NCI-H1417 treated with DMSO at 0.1 percent for 48 hours (cell line): Measurements from ENCODE around the gene CPED1.
"Not testable (repeated sequence)": the region's sequence is repeated elsewhere in the genome, so short reads cannot be mapped to it uniquely, and the experiment has no call there.

Experiments
- DNase-seq: peaks from one replicate; lab custom pipeline; 2025; lab: John Stamatoyannopoulos, UW

CPED1 gene

GRCh38 chr7:121071662-121072061, 83.2 kb downstream of the CPED1 start:
- DNase-seq, result no peak

- DNase-seq, result no peak
Observed at GRCh38 chr7:121072826-121073225, 84.3 kb downstream of the CPED1 start.

- no peak for DNase-seq
Observed at GRCh38 chr7:121073463-121074099, 85.1 kb downstream of the CPED1 start.

GRCh38 chr7:121075424-121075841, 86.9 kb downstream of the CPED1 start:
- not testable (repeated sequence) for DNase-seq

GRCh38 chr7:121075952-121076349, 87.4 kb downstream of the CPED1 start:
- no peak for DNase-seq

DNA sequence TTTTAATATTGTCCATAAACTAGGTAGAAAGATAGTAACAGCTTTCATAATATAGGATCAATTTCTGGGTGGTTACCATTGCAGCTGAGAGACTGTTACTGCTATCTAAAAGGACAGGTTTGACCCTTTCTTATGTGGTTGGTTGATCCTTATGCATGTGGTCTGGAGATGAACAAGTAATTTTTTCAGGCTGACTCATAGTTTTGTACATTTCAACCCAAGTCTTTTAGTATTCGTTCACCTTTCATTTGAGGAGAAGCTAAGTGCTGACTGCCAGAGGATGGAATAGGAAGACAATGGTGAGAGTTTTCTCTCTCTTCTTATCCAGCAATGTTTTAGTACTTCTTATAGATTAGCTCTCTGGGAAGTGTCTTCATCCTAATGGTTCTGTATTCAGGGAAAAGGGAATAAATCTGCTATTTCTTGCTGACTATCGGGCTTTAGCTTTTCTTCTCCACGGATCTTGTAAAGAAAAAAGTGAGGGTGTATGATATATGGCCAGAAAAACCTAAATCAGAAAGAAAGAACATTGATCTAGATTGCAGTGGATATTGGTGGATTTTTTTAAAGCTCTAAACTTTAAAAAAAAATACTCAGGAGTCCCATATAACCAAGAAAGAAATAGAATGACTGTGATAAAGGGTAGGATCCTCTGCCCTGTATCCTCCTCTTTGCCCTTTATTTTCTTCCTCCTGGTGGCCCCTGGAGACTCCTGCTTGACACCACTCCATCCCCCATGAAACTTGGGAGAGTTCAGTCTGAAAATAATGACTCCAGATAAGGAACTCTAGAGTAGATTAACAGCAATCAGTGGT, 88.0 kb downstream of the CPED1 start:
- DNase-seq, result no peak

DNA sequence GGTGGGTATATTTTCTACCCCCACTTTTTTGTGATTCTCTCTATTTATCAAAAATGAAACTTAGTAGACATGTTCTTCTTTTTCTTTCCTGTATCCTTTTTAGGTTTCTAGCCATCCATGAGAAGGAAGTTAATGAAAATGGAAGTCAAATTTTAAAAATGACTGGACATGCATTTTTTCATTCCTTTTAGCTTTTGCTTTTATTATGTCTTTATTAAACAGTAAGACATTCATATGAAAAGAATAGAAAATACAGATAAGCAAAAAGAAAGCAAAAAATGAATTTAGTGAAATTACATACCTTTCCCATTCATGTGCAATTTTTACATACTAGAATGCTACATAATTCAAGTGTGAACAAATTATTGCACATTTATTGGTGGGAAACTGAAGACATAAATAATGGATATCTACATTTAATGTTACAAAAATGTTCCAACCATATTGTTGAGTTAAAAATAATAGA, 88.7 kb downstream of the CPED1 start:
- no peak for DNase-seq

- no peak for DNase-seq
Observed at GRCh38 chr7:121078701-121079227, 90.3 kb downstream of the CPED1 start.

DNA sequence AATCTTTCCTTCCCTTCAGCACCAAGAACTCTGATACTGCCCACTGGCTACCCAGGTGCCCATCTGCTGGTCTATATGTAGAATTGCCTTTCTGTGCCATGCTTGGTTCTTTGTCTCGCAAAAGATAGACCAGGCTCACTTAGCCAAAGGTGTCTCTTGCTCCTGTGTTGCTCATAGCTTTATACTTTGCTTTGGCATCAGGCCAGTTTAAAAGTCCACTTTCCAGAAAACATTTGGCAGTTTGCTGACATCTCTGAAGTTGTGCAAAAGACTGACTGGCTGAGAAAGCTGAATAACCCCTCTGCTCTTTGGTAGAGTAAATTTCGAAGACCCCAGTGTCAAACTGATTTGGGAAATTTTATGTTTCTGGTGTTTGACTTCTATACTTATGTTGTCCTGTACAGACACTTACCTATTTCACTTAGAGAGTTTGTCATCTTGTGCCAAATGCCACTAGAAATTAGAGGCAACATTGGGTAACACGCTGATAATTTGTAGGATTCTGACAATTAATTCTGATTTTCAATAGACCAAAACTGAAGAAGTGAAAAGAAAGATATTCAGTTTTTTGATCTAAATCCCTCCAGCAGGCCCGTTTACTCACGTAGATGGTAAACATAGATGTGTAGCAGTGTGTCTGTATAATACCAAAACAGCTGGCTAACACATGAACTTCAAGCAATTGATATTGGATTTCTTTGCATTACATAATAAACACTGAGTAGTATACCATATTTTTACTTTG, 91.1 kb downstream of the CPED1 start:
- no peak for DNase-seq

GRCh38 chr7:121080257-121080912, 91.9 kb downstream of the CPED1 start:
- no peak for DNase-seq

GRCh38 chr7:121080913-121081326, 92.4 kb downstream of the CPED1 start:
- no peak for DNase-seq

GRCh38 chr7:121081327-121081936, 92.9 kb downstream of the CPED1 start:
- peak; percentile 26 for DNase-seq

DNA sequence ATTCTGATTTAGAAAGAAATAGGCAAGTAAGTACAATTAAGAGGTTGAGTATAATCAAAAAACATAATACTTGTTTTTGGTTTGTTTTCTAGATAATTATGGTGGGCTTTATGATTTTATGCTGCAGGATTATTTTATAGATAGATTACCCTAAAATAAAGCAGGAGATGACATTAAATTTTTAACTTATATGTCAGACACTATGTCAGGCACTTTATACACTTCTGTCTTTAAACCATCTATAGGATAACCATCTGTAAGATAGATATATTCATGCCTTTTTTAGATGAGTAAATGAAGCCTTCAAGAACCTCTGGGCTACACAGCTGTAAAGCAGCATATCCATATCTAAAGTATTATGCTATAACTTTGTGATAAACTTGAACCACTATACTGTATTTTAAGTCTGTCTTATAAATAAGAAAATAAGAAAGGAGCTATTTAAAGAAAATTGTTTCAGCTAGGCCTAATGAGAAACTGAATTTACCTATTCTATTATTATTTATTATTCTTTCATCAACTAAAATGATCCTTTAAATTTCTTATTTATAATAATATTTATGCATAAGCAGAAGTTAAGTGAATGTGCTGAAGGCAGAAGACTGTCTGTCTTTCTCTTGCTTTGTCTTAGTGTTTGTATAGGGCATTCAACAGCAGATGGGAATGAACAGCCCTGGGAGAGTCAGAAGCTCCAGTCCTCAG, 94.0 kb downstream of the CPED1 start:
- no peak for DNase-seq

DNA sequence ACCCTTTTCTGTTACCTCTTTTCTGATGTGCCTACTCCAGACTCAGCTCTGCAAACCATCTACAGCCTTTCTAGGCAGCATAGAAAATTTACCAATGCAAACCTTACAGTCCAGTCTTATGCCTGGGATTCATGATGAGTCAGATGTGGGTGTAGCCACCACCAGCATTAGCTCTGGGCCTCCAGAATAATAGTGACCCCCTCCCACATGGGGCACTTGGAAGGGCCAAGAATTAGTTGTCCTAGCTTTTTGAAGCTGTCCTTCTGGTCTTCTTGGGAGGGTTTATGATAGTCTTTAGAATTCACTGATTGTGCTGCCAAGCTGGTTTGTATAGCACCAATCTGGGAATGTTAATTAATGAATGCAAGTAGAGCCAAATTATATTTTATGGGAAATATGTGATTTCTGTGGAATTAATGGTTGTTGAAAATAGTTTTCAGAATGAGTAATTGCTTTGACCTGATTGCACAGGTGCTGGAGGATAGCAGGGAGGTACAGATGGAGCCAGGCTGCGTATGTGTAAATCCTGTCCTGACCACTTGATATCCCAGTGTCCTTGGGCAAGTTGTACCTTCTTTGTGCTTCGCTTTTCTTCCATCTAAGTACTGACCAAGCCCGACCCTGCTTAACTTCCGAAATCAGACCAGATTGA, 94.8 kb downstream of the CPED1 start:
- DNase-seq, result no peak

- DNase-seq, result no peak
Observed at GRCh38 chr7:121083790-121084251, 95.3 kb downstream of the CPED1 start.

DNA sequence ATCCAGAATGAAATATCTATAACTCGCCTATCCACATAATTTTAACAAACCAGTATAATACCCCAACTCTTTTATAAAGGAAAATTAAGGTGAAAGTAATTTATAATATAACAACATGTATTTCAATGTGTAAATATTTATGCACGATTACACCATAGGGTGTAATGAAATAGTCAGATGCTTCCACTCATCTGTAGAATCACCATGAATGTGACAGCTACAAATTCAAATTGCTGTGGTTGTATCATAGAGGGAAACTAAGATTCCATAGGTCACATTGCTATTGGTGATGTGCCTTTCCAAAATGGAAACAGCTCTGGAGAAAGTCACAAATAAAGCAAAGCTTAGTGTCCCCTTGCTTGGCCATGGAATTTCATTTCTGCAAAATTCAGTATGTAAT, 95.7 kb downstream of the CPED1 start:
- DNase-seq, result no peak

GRCh38 chr7:121084748-121085336, 96.3 kb downstream of the CPED1 start:
- DNase-seq, result no peak

GRCh38 chr7:121085922-121086321, 97.4 kb downstream of the CPED1 start:
- DNase-seq, result no peak

GRCh38 chr7:121088870-121089269, 100.4 kb downstream of the CPED1 start:
- no peak for DNase-seq

- no peak for DNase-seq
Observed at GRCh38 chr7:121094829-121095228, 106.3 kb downstream of the CPED1 start.
